Cardiac muscle cell (in vitro differentiated cells and primary cell): ENCODE results near the gene FRAT2. TPM values are rescaled to one million over a fixed set of nuclear protein-coding genes. Genes with fewer than 3 reads are reported as not detected.
"Not testable (repeated sequence)": the region's sequence is repeated elsewhere in the genome, so short reads cannot be mapped to it uniquely, and the experiment has no call there.

Experiments used
- DNase-seq, 2 donors: peaks; one replicate each; pipeline versions ENCODE4 v3.0.0 to v3.0.0-alpha.2; 2010 to 2017; ENCODE audit warnings: low read depth in 1 of 2, low spot score in 1 of 2
- H3K27ac ChIP-seq: fragments of 200-600 bp; sonication (generic); 2 replicates; pipeline ENCODE4 v1.5.1; 2016
- H3K27me3 ChIP-seq: fragments of 200-600 bp; sonication (generic); 2 replicates; pipeline ENCODE4 v1.6.0; 2016; ENCODE audit warnings: control low read depth
- H3K36me3 ChIP-seq: fragments of 200-600 bp; sonication (generic); 2 replicates; pipeline ENCODE4 v1.5.1; 2016; ENCODE audit warnings: control low read depth
- H3K4me1 ChIP-seq: fragments of 200-600 bp; sonication (generic); 2 replicates; pipeline ENCODE4 v1.8.1; 2017; ENCODE audit warnings: low read depth, mild to moderate bottlenecking, mixed run types
- H3K4me3 ChIP-seq: fragments of 200-600 bp; sonication (generic); 2 replicates; pipeline ENCODE4 v1.5.1; 2016; ENCODE audit warnings: mild to moderate bottlenecking
- H3K9me3 ChIP-seq: fragments of 200-600 bp; sonication (generic); 2 replicates; pipeline ENCODE4 v1.5.1; 2017; ENCODE audit warnings: low read depth, mild to moderate bottlenecking, control low read depth
- polyA plus RNA-seq: library from polyadenylated mRNA; unstranded; fragments of >200 nt; fragmentation: Nextera tagmentation; extraction: Ambion mirVana; gene quantifications from 2 replicates; pipeline ENCODE4 v1.2.1, GENCODE V29; 2016
- total RNA-seq: library from RNA; depleted of rRNA; stranded (reverse); fragments of >200 nt; gene quantifications from 2 replicates; pipeline ENCODE4 v1.2.3, GENCODE V29; 2016
- TF ChIP-seq, protein P1 (sequence below): IDR thresholded peaks from 2 replicates; pipeline ENCODE4 v1.5.1; 2012; ENCODE audit warnings: low read depth, mild to moderate bottlenecking, low read length

Gene FRAT2
- total and polyA plus RNA-seq, 2 experiments from 2014 or later: 30.1 to 30.6 TPM

DNA sequence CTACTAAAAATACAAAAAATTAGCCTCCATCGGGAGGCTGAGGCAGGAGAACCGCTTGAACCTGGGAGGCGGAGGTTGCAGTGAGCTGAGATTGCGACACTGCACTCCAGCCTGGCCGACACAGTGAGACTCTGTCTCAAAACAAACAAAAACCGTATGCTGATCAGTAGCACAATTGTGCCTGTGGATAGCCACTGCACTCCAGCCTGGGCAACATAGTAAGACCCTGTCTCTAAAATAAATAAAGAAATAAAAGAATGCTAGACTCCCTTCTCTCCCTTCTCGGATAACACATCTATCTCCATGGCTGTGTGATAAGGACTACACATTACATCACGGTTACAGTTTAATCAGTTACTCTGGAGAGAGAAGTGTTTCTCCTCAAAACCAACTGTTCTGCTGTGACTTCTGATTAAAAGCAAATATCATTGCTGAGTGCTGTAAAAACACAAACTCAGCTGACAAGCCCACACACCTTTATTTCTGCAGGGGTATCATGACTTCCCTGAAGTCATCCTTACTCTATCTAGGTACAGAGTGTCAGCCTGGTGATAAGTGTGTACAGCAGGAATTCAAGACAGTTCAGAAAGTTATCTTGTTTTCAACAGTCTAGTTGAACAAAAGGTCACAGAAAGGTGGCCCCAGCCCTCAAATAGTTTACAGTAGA lies 36.8 kb downstream of the FRAT2 start:
- Histone ChIP-seq H3K27ac (peak overlapping the region; percentile 94), H3K9me3 (no peaks in the 10 kb centered on the region), H3K4me3 (no peak overlapping the region), H3K4me1 (peaks cover 13% of the 10 kb centered on the region), H3K36me3 (no peaks in the 10 kb centered on the region), H3K27me3 (no peaks in the 10 kb centered on the region)
- peak; percentile 37 to 50 for DNase-seq
- TF ChIP-seq, protein P1, sequence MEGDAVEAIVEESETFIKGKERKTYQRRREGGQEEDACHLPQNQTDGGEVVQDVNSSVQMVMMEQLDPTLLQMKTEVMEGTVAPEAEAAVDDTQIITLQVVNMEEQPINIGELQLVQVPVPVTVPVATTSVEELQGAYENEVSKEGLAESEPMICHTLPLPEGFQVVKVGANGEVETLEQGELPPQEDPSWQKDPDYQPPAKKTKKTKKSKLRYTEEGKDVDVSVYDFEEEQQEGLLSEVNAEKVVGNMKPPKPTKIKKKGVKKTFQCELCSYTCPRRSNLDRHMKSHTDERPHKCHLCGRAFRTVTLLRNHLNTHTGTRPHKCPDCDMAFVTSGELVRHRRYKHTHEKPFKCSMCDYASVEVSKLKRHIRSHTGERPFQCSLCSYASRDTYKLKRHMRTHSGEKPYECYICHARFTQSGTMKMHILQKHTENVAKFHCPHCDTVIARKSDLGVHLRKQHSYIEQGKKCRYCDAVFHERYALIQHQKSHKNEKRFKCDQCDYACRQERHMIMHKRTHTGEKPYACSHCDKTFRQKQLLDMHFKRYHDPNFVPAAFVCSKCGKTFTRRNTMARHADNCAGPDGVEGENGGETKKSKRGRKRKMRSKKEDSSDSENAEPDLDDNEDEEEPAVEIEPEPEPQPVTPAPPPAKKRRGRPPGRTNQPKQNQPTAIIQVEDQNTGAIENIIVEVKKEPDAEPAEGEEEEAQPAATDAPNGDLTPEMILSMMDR: no peak

DNA sequence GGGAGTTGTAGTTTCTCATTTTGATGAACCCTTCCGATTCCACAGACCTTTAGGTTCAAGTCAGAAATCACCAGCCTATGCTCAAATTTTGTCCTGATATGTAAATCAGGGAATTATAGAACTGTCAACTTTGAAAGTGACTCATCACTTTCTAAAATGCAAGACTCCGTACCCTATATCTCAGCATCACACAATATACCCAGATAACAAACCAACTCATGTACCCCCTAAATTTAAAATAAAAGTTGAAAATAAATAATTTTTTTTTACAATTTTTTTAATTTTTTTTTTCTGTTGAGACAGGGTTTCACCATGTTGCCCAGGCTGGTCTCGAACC lies 41.7 kb downstream of the FRAT2 start:
- DNase-seq: no peak
- Histone ChIP-seq H3K36me3 (no peaks in the 10 kb centered on the region), H3K9me3 (no peaks in the 10 kb centered on the region), H3K27me3 (no peaks in the 10 kb centered on the region), H3K27ac (no peak overlapping the region), H3K4me1 (peaks cover 5% of the 10 kb centered on the region), H3K4me3 (no peak overlapping the region)
- TF ChIP-seq, protein P1: no peak

DNA sequence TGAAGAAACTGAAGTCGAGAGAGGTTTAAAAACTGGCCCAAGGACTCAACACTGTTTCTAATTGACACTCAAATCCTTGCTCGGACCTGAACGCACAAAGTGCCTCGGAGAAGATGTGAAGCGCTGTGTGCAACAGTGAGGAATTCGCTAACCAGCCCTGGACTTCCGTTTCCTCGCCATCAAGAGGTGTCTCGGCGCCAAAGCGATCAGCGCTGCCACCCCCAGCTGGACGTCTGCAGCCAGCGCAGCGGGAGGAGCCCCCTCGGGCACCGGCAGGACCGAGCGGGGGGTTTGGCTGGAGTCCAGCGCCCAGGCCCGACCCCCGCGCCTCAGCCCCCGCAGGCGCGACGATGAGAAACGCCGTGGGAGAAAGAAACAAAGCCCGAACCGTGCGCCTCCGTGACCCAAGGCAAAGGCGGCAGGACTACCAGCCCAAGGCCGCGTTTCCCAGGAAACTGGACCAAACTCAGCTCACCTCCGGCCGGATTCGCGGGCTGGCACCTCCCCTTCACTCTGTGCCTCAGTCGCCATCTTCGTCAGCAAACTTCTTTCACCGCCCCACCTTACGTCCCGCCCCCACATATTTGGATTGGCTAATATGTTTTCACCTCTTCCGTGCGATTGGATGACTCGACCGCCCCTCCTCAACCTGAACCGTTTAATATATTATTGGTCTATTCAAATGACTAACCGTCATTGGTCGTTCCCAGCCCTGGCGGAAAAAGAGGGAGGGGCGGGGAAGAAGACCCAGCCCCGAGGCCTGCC lies 42.2 kb downstream of the FRAT2 start, which contains the start of gene ARHGAP19:
Gene ARHGAP19, minus strand, starts transcription at position 541 of the 765 bp plus-strand sequence. Its CDS starts 10 bp downstream, at position 531.
- peak; percentile 97 to 99 for DNase-seq
- Histone ChIP-seq H3K27ac (peak within 1 kb of the TSS; percentile 92), H3K36me3 (no peaks in the 10 kb centered on the region), H3K27me3 (no peaks in the 10 kb centered on the region), H3K9me3 (no peaks in the 10 kb centered on the region), H3K4me3 (peak within 1 kb of the TSS; percentile 64), H3K4me1 (no peaks in the 10 kb centered on the region)
- TF ChIP-seq, protein P1: no peak

DNA sequence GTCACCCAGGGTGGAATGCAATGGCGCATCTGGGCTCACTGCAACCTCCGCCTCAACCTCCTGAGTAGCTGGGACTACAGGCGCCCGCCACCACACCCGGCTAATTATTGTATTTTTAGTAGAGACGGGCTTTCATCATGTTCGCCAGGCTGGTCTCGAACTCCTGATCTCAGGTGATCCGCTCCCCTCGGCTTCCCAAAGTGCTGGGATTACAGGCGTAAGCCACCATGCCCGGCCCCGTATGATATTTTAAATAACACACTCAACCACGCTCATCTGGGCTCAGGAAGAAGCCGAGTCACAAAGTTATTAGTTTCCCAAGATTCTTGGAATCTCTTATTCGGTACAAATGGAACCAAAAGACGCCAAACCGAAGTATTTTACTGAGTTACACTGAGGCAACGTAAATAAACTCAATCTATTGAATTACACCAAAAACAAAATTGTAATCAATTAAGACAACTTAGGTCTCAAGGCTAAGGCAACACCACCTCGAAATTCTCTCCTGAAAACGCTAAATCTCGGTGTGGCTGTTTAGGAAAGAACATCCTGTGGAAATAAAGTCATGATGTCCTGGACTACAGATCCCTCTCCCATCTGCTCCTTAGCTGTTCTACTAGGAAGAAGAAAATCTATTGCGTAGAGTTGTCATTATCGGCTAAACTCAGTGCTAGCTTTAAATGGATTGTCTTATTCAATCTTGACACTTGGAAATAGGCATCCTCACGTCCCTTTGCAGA lies 43.0 kb downstream of the FRAT2 start:
- no peaks in the 10 kb centered on the region for H3K9me3 ChIP-seq
- H3K4me1 ChIP-seq: no peaks in the 10 kb centered on the region
- DNase-seq: no peak
- peak overlapping the region; percentile 64 for H3K4me3 ChIP-seq
- no peaks in the 10 kb centered on the region for H3K36me3 ChIP-seq
- H3K27me3 ChIP-seq: no peaks in the 10 kb centered on the region
- H3K27ac ChIP-seq: peak overlapping the region; percentile 92
- TF ChIP-seq, protein P1: no peak

DNA sequence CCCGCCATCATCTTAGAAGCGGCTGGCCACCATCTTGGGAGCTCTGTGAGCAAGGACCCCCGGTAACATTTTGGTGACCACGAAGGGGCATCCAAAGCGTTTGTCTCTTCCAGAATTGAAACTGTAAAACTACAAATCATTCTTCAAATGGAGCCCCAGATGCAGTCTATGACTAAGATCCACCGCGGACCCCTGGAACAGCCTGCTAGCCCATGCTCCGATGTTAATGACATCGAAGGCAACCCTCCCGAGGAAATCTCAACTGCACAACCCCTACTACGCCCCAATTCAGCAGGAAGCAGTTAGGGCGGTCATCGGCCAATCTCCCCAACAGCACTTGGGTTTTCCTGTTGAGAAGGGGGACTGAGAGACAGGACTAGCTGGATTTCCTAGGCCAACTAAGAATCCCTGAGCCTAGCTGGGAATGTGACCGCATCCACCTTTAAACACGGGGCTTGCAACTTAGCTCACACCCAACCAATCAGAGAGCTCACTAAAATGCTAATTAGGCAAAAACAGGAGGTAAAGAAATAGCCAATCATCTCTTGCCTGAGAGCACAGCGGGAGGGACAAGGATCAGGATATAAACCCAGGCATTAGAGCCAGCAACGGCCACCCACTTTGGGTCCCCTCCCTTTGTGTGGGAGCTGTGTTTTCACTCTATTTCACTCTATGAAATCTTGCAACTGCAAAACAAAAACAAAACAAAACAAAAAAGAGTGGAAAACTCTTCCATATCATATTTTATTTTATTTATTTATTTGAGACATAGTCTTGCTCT lies 43.8 kb downstream of the FRAT2 start:
- H3K4me3 ChIP-seq, H3K27me3 ChIP-seq, DNase-seq, H3K4me1 ChIP-seq, H3K9me3 ChIP-seq, H3K36me3 ChIP-seq: not testable (repeated sequence)
- peak overlapping the region; percentile 92 for H3K27ac ChIP-seq

DNA sequence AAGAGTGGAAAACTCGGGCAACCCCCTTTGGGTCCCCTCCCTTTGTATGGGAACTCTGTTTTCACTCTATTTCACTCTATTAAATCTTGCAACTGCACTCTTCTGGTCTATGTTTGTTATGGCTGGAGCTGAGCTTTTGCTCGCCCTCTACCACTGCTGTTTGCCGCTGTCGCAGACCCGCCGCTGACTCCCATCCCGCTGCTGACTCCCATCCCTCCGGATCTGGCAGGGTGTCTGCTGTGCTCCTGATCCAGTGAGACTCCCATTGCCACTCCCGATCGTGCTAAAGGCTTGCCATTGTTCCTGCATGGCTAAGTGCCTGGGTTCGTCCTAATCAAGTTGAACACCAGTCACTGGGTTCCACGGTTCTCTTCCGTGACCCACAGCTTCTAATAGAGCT lies 44.5 kb downstream of the FRAT2 start:
- DNase-seq, H3K27me3 ChIP-seq, H3K4me1 ChIP-seq, H3K4me3 ChIP-seq, H3K27ac ChIP-seq, H3K36me3 ChIP-seq, H3K9me3 ChIP-seq: not testable (repeated sequence)
